Measurements from ENCODE around the gene RRP1. TPM values are rescaled to one million over a fixed set of nuclear protein-coding genes. Genes with fewer than 3 reads are reported as not detected.

The RRP1 gene
- total RNA-seq, 1 experiment from 2014 or later, result 53.9 TPM

DNA sequence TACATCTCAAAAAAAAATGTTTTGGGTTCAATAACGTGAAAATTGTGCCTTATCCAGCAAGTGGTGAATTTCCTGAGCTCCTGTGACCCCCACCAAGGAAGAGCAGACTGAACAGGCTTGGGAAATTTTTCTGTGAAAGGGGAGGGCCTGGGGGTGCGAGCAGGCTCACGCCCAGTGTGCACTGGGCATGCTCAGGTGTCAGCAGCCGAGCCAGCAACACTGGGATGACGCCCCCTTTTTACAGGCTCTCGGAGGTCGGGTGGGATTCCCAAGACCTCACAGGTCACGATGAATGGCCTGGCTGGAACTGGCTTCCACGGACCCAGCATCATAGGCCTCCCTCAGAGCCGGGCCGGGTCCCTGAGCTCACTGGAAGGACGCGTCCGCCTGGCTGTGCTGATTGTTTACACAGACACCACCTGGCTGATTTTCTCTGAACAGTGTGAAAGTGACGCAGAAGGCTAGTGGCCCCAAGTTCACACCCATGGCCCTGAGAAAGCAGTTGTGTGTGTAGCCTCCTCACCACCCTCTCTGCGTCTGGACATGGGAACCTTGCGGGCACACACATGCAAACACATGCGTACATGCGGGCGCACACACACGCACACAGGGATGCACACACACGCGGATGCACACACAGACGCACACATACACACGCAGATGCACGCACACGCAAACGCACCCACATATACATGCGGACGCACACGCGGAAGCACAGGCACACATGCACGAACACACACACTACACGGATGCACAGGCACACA, 22.5 kb upstream of the RRP1 start:
- peak overlapping the region; percentile 70; the same call in 1 of the 2 replicates for H3K9ac ChIP-seq (ENCODE audit: low read length)
- RAD21 ChIA-PET (ENCODE audit: low non-redundant PET in 1 of 2, low total read pairs in 2 of 2, uncharacterized antibody in 2 of 2, unreplicated experiment in 2 of 2), result no interaction called here

More for the DNA sequence above, 22.5 kb upstream of the RRP1 start:
- no peak overlapping the region for H2AFZ ChIP-seq (ENCODE audit: low read depth, low read length, poor library complexity, severe bottlenecking)
- H3K27me3 ChIP-seq (ENCODE audit: insufficient read depth, low read length), result no peaks in the 10 kb centered on the region
- intact Hi-C loops (cut with micrococcal nuclease), result no loop called here
- no peaks in the 10 kb centered on the region for H3K79me2 ChIP-seq (ENCODE audit: insufficient read depth, low read length)
- ATAC-seq (no peak), DNase-seq (ENCODE audit: low read depth, low spot score) (no peak)
- H3K4me2 ChIP-seq (ENCODE audit: low read length), result no peak overlapping the region
- TF ChIP-seq POLR2A (IDR thresholded peaks at IDR 0.05; ENCODE audit: borderline replicate concordance, extremely low read depth, insufficient read depth, insufficient read length) (no peak), SP1 (IDR thresholded peaks at IDR 0.05; ENCODE audit: low read depth) (no peak), SIN3A (IDR thresholded peaks at IDR 0.05; ENCODE audit: low read depth) (no peak), POLR2AphosphoS5 (IDR thresholded peaks at IDR 0.05; ENCODE audit: low read depth, low read length) (no peak), YY1 (IDR thresholded peaks at IDR 0.05; ENCODE audit: extremely low read depth, insufficient replicate concordance, low read depth, low read length) (no peak), ELF1 (IDR thresholded peaks at IDR 0.05; ENCODE audit: borderline replicate concordance, low read depth) (no peak), FOSL1 (IDR thresholded peaks at IDR 0.05; ENCODE audit: low read depth) (no peak), RAD21 (IDR thresholded peaks at IDR 0.05; ENCODE audit: low read depth) (no peak), CBX3 (IDR thresholded peaks at IDR 0.05; ENCODE audit: low read depth) (no peak), EZH2 (IDR thresholded peaks at IDR 0.05) (no peak), CEBPB (IDR thresholded peaks at IDR 0.05; ENCODE audit: low read depth) (no peak), ZNF274 (IDR thresholded peaks at IDR 0.05; ENCODE audit: low read depth, low read length) (no peak)
- TF ChIP-seq, protein P1, sequence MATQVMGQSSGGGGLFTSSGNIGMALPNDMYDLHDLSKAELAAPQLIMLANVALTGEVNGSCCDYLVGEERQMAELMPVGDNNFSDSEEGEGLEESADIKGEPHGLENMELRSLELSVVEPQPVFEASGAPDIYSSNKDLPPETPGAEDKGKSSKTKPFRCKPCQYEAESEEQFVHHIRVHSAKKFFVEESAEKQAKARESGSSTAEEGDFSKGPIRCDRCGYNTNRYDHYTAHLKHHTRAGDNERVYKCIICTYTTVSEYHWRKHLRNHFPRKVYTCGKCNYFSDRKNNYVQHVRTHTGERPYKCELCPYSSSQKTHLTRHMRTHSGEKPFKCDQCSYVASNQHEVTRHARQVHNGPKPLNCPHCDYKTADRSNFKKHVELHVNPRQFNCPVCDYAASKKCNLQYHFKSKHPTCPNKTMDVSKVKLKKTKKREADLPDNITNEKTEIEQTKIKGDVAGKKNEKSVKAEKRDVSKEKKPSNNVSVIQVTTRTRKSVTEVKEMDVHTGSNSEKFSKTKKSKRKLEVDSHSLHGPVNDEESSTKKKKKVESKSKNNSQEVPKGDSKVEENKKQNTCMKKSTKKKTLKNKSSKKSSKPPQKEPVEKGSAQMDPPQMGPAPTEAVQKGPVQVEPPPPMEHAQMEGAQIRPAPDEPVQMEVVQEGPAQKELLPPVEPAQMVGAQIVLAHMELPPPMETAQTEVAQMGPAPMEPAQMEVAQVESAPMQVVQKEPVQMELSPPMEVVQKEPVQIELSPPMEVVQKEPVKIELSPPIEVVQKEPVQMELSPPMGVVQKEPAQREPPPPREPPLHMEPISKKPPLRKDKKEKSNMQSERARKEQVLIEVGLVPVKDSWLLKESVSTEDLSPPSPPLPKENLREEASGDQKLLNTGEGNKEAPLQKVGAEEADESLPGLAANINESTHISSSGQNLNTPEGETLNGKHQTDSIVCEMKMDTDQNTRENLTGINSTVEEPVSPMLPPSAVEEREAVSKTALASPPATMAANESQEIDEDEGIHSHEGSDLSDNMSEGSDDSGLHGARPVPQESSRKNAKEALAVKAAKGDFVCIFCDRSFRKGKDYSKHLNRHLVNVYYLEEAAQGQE (IDR thresholded peaks at IDR 0.05; ENCODE audit: low read depth), result no peak
- TF ChIP-seq, protein P2, sequence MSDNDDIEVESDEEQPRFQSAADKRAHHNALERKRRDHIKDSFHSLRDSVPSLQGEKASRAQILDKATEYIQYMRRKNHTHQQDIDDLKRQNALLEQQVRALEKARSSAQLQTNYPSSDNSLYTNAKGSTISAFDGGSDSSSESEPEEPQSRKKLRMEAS (IDR thresholded peaks at IDR 0.05), result no peak
- no peaks in the 10 kb centered on the region for H4K20me1 ChIP-seq (ENCODE audit: insufficient read depth)
- ChIA-PET POLR2A (no interaction called here), CTCF (no interaction called here)
- H3K36me3 ChIP-seq (ENCODE audit: control insufficient read depth in 1 of 2, insufficient read depth in 2 of 2, low read length in 2 of 2), result peaks cover 0 to 1% of the 10 kb centered on the region in 2 experiments; a peak in 2 of 4 replicates
- peak overlapping the region; percentile 88; the same call in 1 of the 2 replicates for H3K27ac ChIP-seq (ENCODE audit: low read depth, low read length)
- H3K9me2 ChIP-seq (ENCODE audit: insufficient read depth), result no peaks in the 10 kb centered on the region
- no peaks in the 10 kb centered on the region for H3K9me3 ChIP-seq (ENCODE audit: control insufficient read depth in 1 of 2, insufficient read depth in 1 of 2, low read depth in 1 of 2, low read length in 2 of 2)
- no TSS peak for BruUV-seq (replicated peaks)
- no peak overlapping the region for H3K4me3 ChIP-seq (replicated peaks in 1 of 2; ENCODE audit: low read depth in 1 of 2, low read length in 2 of 2)
- peaks cover 15 to 41% of the 10 kb centered on the region in 2 experiments for H3K4me1 ChIP-seq (ENCODE audit: control insufficient read depth in 1 of 2, insufficient read depth in 2 of 2, low read length in 2 of 2)
